ENCODE results near the gene CA4.

The CA4 gene

GRCh38 chr17:60146206-60146605, 3.6 kb upstream of the CA4 start:
- DNase-seq (ENCODE audit: insufficient read length, low spot score): no peak
- FAIRE-seq: no peak
- TF ChIP-seq CTCF (IDR thresholded peaks at IDR 0.05; ENCODE audit: insufficient read depth, missing control alignments): no peak

GRCh38 chr17:60147553-60148223, 2.1 kb upstream of the CA4 start:
- FAIRE-seq (no peak), DNase-seq (ENCODE audit: insufficient read length, low spot score) (no peak)
- no peak for TF ChIP-seq CTCF (IDR thresholded peaks at IDR 0.05; ENCODE audit: insufficient read depth, missing control alignments)

- TF ChIP-seq CTCF (IDR thresholded peaks at IDR 0.05; ENCODE audit: insufficient read depth, missing control alignments): no peak
- DNase-seq (ENCODE audit: insufficient read length, low spot score) (no peak), FAIRE-seq (no peak)
Observed at GRCh38 chr17:60148373-60148772, 1.4 kb upstream of the CA4 start.

- DNase-seq (ENCODE audit: insufficient read length, low spot score) (no peak), FAIRE-seq (no peak)
- TF ChIP-seq CTCF (IDR thresholded peaks at IDR 0.05; ENCODE audit: insufficient read depth, missing control alignments): no peak
Observed at GRCh38 chr17:60151355-60151754, 1.6 kb downstream of the CA4 start.

- no peak for DNase-seq (ENCODE audit: insufficient read length, low spot score)
- TF ChIP-seq CTCF (IDR thresholded peaks at IDR 0.05; ENCODE audit: insufficient read depth, missing control alignments): no peak
- FAIRE-seq: no peak
Observed at GRCh38 chr17:60153606-60154390, 4.0 kb downstream of the CA4 start.

GRCh38 chr17:60154616-60155426, 5.0 kb downstream of the CA4 start:
- no peak for TF ChIP-seq CTCF (IDR thresholded peaks at IDR 0.05; ENCODE audit: insufficient read depth, missing control alignments)
- no peak for FAIRE-seq
- no peak for DNase-seq (ENCODE audit: insufficient read length, low spot score)
